HUES6 (cell line): ENCODE data around the gene HMGXB4.
A peak's percentile ranks its signal among the peaks of the same experiment; 100 is the strongest.

Source experiments
- H3K27ac ChIP-seq: 2 replicates; pipeline ENCODE4 v1.7.0; 2013; ENCODE audit warnings: low read depth, mild to moderate bottlenecking, low read length, inconsistent platforms
- H3K27me3 ChIP-seq: 2 replicates; pipeline ENCODE4 v1.6.1; 2013; ENCODE audit warnings: low read length; ENCODE audit not compliant: control insufficient read depth, insufficient read depth
- H3K36me3 ChIP-seq: 2 replicates; pipeline ENCODE4 v1.6.1; 2013; ENCODE audit warnings: low read length; ENCODE audit not compliant: control insufficient read depth, insufficient read depth
- H3K4me1 ChIP-seq: 2 replicates; pipeline ENCODE4 v1.6.1; 2013; ENCODE audit warnings: low read length; ENCODE audit not compliant: control insufficient read depth, insufficient read depth
- H3K4me3 ChIP-seq: 2 replicates; pipeline ENCODE4 v1.5.1; 2013; ENCODE audit warnings: low read depth, low read length
- H3K9ac ChIP-seq: one replicate; pipeline ENCODE4 v1.6.1; 2013; ENCODE audit warnings: mild to moderate bottlenecking, low read length
- H3K9me3 ChIP-seq: 2 replicates; pipeline ENCODE4 v1.6.1; 2013; ENCODE audit warnings: low read depth, low read length; ENCODE audit not compliant: control insufficient read depth, insufficient read depth

HMGXB4 gene

GRCh38 chr22:35258191-35258988 lies 1.1 kb downstream of the HMGXB4 start:
- no peaks in the 10 kb centered on the region for H3K27me3 ChIP-seq
- H3K4me1 ChIP-seq: peaks cover 18% of the 10 kb centered on the region; the same call in 1 of the 2 replicates
- no peaks in the 10 kb centered on the region for H3K9me3 ChIP-seq
- H3K4me3 ChIP-seq: peak overlapping the region; percentile 96
- H3K36me3 ChIP-seq: peaks cover 23% of the 10 kb centered on the region
- H3K27ac ChIP-seq: peak overlapping the region; percentile 99
- H3K9ac ChIP-seq: peak overlapping the region; percentile 90

- Histone ChIP-seq H3K27me3 (no peaks in the 10 kb centered on the region), H3K36me3 (peaks cover 80% of the 10 kb centered on the region), H3K27ac (no peak overlapping the region)
Observed at GRCh38 chr22:35264986-35265385, 7.7 kb downstream of the HMGXB4 start.

GRCh38 chr22:35266277-35266676 lies 9.0 kb downstream of the HMGXB4 start:
- Histone ChIP-seq H3K9ac (no peak overlapping the region), H3K4me3 (no peak overlapping the region), H3K27ac (no peak overlapping the region)

More at GRCh38 chr22:35264986-35265385, 7.7 kb downstream of the HMGXB4 start:
- H3K9me3 ChIP-seq: no peaks in the 10 kb centered on the region
- H3K9ac ChIP-seq: no peak overlapping the region
- H3K4me1 ChIP-seq: no peaks in the 10 kb centered on the region
- H3K4me3 ChIP-seq: no peak overlapping the region

GRCh38 chr22:35269630-35270029 lies 12.3 kb downstream of the HMGXB4 start:
- no peak overlapping the region for H3K9ac ChIP-seq
- H3K9me3 ChIP-seq: no peaks in the 10 kb centered on the region
- no peaks in the 10 kb centered on the region for H3K4me1 ChIP-seq
- no peaks in the 10 kb centered on the region for H3K27me3 ChIP-seq
- no peak overlapping the region for H3K4me3 ChIP-seq
- peaks cover 94% of the 10 kb centered on the region for H3K36me3 ChIP-seq
- H3K27ac ChIP-seq: no peak overlapping the region

More at GRCh38 chr22:35266277-35266676, 9.0 kb downstream of the HMGXB4 start:
- Histone ChIP-seq H3K9me3 (no peaks in the 10 kb centered on the region), H3K27me3 (no peaks in the 10 kb centered on the region), H3K36me3 (peaks cover 92% of the 10 kb centered on the region), H3K4me1 (no peaks in the 10 kb centered on the region)

DNA sequence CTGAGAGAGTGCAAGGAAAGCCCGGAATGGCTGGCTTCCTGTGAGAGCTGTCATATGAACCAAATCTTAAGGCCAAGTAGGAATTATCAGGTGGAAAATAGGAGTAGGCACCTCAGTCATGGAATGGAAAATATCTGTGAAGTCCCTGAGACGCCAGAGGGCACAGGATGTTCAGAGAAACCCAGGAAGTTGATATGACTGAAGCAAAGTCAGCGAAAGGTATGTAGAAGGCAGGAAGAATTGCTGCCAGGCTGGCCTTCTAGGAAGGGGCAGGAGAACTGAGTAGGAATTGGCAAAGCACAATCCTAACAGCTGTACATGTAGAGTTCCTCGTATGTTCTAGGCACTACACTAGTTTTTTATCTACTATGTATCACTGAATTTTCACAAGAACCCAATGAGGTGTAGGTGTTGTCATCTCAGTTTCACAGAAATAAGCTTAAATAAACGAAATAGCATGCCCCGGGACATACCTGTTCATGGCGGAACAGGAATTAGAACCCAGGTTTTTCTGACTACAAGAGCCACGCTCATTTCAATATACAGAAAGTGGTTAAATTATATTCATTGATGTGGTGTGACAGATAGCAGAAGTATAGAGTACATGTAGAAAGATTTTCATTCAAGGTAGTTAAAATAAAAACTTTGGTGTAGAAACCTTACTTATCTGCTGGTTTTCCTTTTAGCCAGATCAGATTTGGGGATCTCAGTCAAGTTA lies 17.0 kb downstream of the HMGXB4 start:
- H3K27ac ChIP-seq: no peak overlapping the region
- no peak overlapping the region for H3K4me3 ChIP-seq
- no peaks in the 10 kb centered on the region for H3K4me1 ChIP-seq
- no peaks in the 10 kb centered on the region for H3K9me3 ChIP-seq
- no peaks in the 10 kb centered on the region for H3K27me3 ChIP-seq
- H3K9ac ChIP-seq: no peak overlapping the region
- H3K36me3 ChIP-seq: peaks cover 76% of the 10 kb centered on the region

GRCh38 chr22:35275580-35275979 lies 18.3 kb downstream of the HMGXB4 start:
- Histone ChIP-seq H3K27ac (no peak overlapping the region), H3K4me1 (no peaks in the 10 kb centered on the region), H3K9me3 (no peaks in the 10 kb centered on the region), H3K36me3 (peaks cover 76% of the 10 kb centered on the region), H3K27me3 (no peaks in the 10 kb centered on the region), H3K4me3 (no peak overlapping the region), H3K9ac (no peak overlapping the region)

- no peak overlapping the region for H3K9ac ChIP-seq
- H3K27ac ChIP-seq: no peak overlapping the region
- no peak overlapping the region for H3K4me3 ChIP-seq
- no peaks in the 10 kb centered on the region for H3K27me3 ChIP-seq
- H3K4me1 ChIP-seq: no peaks in the 10 kb centered on the region
- peaks cover 75% of the 10 kb centered on the region for H3K36me3 ChIP-seq
- no peaks in the 10 kb centered on the region for H3K9me3 ChIP-seq
Observed at GRCh38 chr22:35276019-35276418, 18.7 kb downstream of the HMGXB4 start.

GRCh38 chr22:35288116-35288515 lies 30.8 kb downstream of the HMGXB4 start:
- peaks cover 87% of the 10 kb centered on the region for H3K36me3 ChIP-seq
- no peaks in the 10 kb centered on the region for H3K9me3 ChIP-seq
- no peaks in the 10 kb centered on the region for H3K27me3 ChIP-seq
- no peak overlapping the region for H3K27ac ChIP-seq
- H3K4me3 ChIP-seq: no peak overlapping the region
- no peak overlapping the region for H3K9ac ChIP-seq
- H3K4me1 ChIP-seq: no peaks in the 10 kb centered on the region

DNA sequence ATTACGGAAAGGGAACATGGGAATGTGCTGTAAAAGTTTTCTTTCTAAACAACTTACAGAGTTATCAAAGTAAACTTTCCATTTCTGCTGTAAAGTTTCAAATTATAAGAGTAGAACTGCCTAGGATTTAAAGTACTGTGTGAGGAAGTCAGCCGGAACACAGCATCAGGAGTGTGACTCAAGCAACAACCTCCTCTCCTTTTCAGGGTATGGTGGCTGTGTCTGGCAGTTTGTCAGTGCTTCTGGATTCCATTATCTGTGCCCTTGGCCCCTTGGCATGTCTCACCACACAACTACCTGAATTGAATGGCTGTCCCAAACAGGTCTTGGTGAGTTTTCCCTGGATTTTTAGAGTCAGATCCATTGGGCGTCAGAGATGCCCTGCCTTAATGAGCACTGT lies 35.5 kb downstream of the HMGXB4 start:
- Histone ChIP-seq H3K9ac (no peak overlapping the region), H3K4me3 (no peak overlapping the region), H3K27me3 (no peaks in the 10 kb centered on the region), H3K4me1 (no peaks in the 10 kb centered on the region), H3K9me3 (no peaks in the 10 kb centered on the region), H3K36me3 (peaks cover 86% of the 10 kb centered on the region), H3K27ac (no peak overlapping the region)

DNA sequence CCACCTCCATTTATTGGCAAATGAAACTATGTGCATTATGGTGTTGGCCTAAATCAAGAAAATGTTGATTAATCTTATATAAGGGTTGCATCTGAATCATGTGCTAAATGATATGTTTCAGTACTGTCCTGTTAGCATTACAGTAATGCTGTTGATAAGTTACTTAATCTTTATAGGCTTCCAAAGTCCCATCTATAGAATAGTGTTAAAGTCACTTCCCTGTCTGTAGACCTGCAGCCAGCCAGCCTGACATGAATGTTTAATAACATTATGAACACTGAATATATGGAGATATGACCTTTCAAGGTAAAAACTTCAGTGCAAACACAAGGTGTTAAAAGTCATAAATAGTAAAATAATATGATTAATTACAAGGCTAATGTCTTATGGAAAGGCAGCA lies 38.8 kb downstream of the HMGXB4 start:
- H3K36me3 ChIP-seq: peaks cover 65% of the 10 kb centered on the region

GRCh38 chr22:35299217-35299672 lies 42.0 kb downstream of the HMGXB4 start:
- H3K27ac ChIP-seq: no peak overlapping the region
- peaks cover 33% of the 10 kb centered on the region for H3K36me3 ChIP-seq
- peak overlapping the region; percentile 75 for H3K4me3 ChIP-seq
- H3K9ac ChIP-seq: peak overlapping the region; percentile 9
- H3K27me3 ChIP-seq: no peaks in the 10 kb centered on the region
- no peaks in the 10 kb centered on the region for H3K9me3 ChIP-seq
- no peaks in the 10 kb centered on the region for H3K4me1 ChIP-seq

More for the DNA sequence above, 38.8 kb downstream of the HMGXB4 start:
- no peaks in the 10 kb centered on the region for H3K9me3 ChIP-seq
- H3K4me1 ChIP-seq: no peaks in the 10 kb centered on the region
- H3K27ac ChIP-seq: no peak overlapping the region
- no peak overlapping the region for H3K9ac ChIP-seq
- no peaks in the 10 kb centered on the region for H3K27me3 ChIP-seq
- H3K4me3 ChIP-seq: no peak overlapping the region
